ENCODE results near the gene DHRS1. TPM values are rescaled to one million over a fixed set of nuclear protein-coding genes. Genes with fewer than 3 reads are reported as not detected.

The DHRS1 gene
- total RNA-seq, 1 donor from 2014 or later = 29.3 TPM

GRCh38 chr14:24312736-24313507 is 13.3 kb upstream of the DHRS1 start:
- Mint-ChIP-seq H3K36me3 (ENCODE audit: low read depth) (peaks cover 4% of the 10 kb centered on the region), H3K27me3 (ENCODE audit: low read depth) (no peaks in the 10 kb centered on the region), H3K9me3 (ENCODE audit: low read depth) (no peaks in the 10 kb centered on the region), H3K27ac (ENCODE audit: unreplicated experiment) (no peak overlapping the region), H3K4me1 (ENCODE audit: low read depth) (peaks cover 9% of the 10 kb centered on the region), H3K4me3 (ENCODE audit: unreplicated experiment) (no peak overlapping the region)
- no peak for TF ChIP-seq CTCF (IDR thresholded peaks at IDR 0.05)
- no peak for DNase-seq (ENCODE audit: low spot score)

GRCh38 chr14:24311837-24312615 is 12.4 kb upstream of the DHRS1 start:
- peaks cover 4% of the 10 kb centered on the region for H3K36me3 Mint-ChIP-seq (ENCODE audit: low read depth)
- H3K9me3 Mint-ChIP-seq (ENCODE audit: low read depth) = no peaks in the 10 kb centered on the region
- TF ChIP-seq CTCF (IDR thresholded peaks at IDR 0.05) = no peak
- H3K4me3 Mint-ChIP-seq (ENCODE audit: unreplicated experiment) = no peak overlapping the region
- H3K27me3 Mint-ChIP-seq (ENCODE audit: low read depth) = no peaks in the 10 kb centered on the region
- no peak for DNase-seq (ENCODE audit: low spot score)
- no peak overlapping the region for H3K27ac Mint-ChIP-seq (ENCODE audit: unreplicated experiment)
- H3K4me1 Mint-ChIP-seq (ENCODE audit: low read depth) = peaks cover 6% of the 10 kb centered on the region

- Mint-ChIP-seq H3K27ac (ENCODE audit: unreplicated experiment) (no peak within 1 kb of the TSS), H3K4me1 (ENCODE audit: low read depth) (peaks cover 6% of the 10 kb centered on the region), H3K9me3 (ENCODE audit: low read depth) (no peaks in the 10 kb centered on the region), H3K27me3 (ENCODE audit: low read depth) (no peaks in the 10 kb centered on the region), H3K36me3 (ENCODE audit: low read depth) (peaks cover 8% of the 10 kb centered on the region), H3K4me3 (ENCODE audit: unreplicated experiment) (no peak within 1 kb of the TSS)
- no peak for DNase-seq (ENCODE audit: low spot score)
- TF ChIP-seq CTCF (IDR thresholded peaks at IDR 0.05) = no peak
Observed at GRCh38 chr14:24310646-24311604, 11.3 kb upstream of the DHRS1 start, which contains the start of gene LTB4R. TSS of gene LTB4R (plus strand) at chr14:24311502. CDS start at chr14:24315652, 4,150 bp downstream.

- peaks cover 6% of the 10 kb centered on the region for H3K4me1 Mint-ChIP-seq (ENCODE audit: low read depth)
- TF ChIP-seq CTCF (IDR thresholded peaks at IDR 0.05) = no peak
- no peak for DNase-seq (ENCODE audit: low spot score)
- peaks cover 12% of the 10 kb centered on the region for H3K36me3 Mint-ChIP-seq (ENCODE audit: low read depth)
- no peaks in the 10 kb centered on the region for H3K27me3 Mint-ChIP-seq (ENCODE audit: low read depth)
- no peaks in the 10 kb centered on the region for H3K9me3 Mint-ChIP-seq (ENCODE audit: low read depth)
- no peak overlapping the region for H3K4me3 Mint-ChIP-seq (ENCODE audit: unreplicated experiment)
- H3K27ac Mint-ChIP-seq (ENCODE audit: unreplicated experiment) = no peak overlapping the region
Observed at GRCh38 chr14:24310265-24310645, 10.7 kb upstream of the DHRS1 start.

Measured in chondrocyte (in vitro differentiated cells).